AG04449 (cell line): ENCODE measurements around the gene DISC1.

ENCODE experiments used
- CTCF ChIA-PET: fragments of 350-600 bp; formaldehyde crosslinking; extraction: SDS; loops from one replicate; lab custom pipeline; 2021; ENCODE audit warnings: antibody characterized with exemption; lab: Yijun Ruan, JAX
- POLR2A ChIA-PET: fragments of 400-600, 350-600 bp; formaldehyde crosslinking; extraction: SDS; loops from one replicate; lab custom pipeline; 2020; ENCODE audit warnings: antibody characterized with exemption, inconsistent platforms; lab: Yijun Ruan, JAX
- DNase-seq: peaks from one replicate; pipeline ENCODE4 v3.0.0-alpha.2; 2010; ENCODE audit warnings: low read depth, low spot score
- H3K4me3 ChIP-seq: 2 replicates; pipeline ENCODE4 v1.5.1; 2011; ENCODE audit warnings: low read depth, mild to moderate bottlenecking, control low read depth, low read length
- TF ChIP-seq, protein P1 (sequence below): IDR thresholded peaks from one replicate; pipeline ENCODE4 v1.5.1; 2011; ENCODE audit warnings: mild to moderate bottlenecking, moderate library complexity, low read length, control low read depth, inconsistent platforms; ENCODE audit not compliant: insufficient read depth; ENCODE audit errors: missing control alignments

DISC1 gene

DNA sequence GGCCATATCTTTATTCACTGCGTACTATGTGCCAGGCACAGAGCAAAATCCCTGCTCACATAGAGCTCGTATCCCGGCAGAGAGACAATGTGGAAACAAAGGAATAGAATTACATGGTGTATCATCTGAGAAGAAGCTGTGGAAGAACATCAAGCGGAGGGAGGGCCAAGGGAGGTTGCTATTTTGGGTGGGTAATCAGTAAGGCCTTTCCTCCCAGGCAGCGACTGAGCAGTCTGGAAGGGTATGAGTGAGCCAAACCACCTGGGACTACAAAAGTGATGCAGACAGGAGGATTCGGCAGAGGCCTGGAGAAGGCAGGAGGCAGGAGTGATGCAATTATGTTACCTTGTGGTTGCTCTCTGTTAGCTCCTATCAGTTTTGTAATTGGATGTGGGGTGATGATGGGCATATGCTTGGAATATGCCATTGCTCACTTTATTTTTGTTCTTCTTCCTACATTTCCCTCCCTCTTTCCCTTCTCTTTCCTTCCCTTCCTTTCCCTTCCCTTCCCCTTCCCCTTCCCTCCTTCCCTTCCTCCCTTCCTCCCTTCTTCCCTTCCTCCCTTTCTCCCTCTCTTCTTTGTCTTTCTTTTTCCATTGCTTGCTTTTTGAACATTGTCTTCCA lies 172.9 kb downstream of the DISC1 start:
- CTCF ChIA-PET, result interaction anchor here (1.1 to 2.2 kb wide), 6 partner anchors 17 to 195 kb away, joined by 3 to 8 read pairs (median 4); no protein-coding TSS in a partner anchor
- no peak for DNase-seq
- H3K4me3 ChIP-seq, result no peak overlapping the region
- POLR2A ChIA-PET, result interaction anchor here (0.8 kb wide), 1 partner anchor 23 kb away, joined by 5 read pairs; no protein-coding TSS in a partner anchor
- TF ChIP-seq, protein P1, sequence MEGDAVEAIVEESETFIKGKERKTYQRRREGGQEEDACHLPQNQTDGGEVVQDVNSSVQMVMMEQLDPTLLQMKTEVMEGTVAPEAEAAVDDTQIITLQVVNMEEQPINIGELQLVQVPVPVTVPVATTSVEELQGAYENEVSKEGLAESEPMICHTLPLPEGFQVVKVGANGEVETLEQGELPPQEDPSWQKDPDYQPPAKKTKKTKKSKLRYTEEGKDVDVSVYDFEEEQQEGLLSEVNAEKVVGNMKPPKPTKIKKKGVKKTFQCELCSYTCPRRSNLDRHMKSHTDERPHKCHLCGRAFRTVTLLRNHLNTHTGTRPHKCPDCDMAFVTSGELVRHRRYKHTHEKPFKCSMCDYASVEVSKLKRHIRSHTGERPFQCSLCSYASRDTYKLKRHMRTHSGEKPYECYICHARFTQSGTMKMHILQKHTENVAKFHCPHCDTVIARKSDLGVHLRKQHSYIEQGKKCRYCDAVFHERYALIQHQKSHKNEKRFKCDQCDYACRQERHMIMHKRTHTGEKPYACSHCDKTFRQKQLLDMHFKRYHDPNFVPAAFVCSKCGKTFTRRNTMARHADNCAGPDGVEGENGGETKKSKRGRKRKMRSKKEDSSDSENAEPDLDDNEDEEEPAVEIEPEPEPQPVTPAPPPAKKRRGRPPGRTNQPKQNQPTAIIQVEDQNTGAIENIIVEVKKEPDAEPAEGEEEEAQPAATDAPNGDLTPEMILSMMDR, result no peak

DNA sequence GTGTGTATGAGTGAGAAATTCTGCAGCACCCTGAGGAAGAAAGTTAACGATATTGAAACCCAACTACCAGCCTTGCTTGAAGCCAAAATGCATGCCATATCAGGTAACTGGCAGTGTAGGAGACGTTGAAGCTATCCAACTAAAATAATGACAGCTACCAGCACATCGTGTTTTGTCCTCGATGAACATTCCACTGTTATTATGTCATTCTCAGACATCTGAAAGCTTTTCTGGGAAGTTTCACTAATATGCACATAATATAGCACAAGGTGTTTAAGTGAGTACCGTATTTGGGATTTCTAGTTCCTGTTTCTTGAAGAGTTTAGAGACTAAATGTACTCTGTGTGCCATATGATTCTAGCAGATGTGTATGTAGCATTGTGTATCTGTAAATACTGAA lies 173.5 kb downstream of the DISC1 start:
- DNase-seq, result no peak
- H3K4me3 ChIP-seq, result no peak overlapping the region
- ChIA-PET POLR2A (no interaction called here), CTCF (interaction anchor here (1.1 to 2.2 kb wide), 5 partner anchors 18 to 196 kb away, joined by 3 to 8 read pairs (median 3); no protein-coding TSS in a partner anchor)
- TF ChIP-seq, protein P1, result no peak

DNA sequence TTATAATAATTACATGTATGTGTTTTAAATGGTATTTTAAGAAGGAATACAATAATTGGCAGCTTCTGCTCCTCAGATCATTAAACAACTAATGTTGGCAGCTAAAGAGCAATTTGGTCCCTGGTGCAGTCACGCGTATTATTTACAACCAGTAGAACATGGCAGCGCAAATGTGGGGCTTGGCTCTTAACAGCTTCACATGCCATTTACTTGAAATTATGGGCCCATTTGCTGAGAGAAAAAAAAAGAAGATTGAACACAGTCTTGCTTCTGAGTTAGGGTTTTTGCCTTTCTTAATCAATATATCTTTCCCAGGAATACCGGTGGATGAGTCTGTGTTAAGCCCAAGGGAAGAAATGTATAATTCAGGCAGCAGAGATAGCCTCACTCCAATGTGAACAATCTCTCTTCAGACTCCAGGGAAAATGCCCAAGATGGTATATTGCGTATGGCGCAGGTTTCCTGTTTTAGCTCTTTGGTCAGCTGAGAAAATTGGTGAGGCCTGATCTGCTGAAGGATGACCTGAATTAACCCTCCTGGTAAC lies 174.5 kb downstream of the DISC1 start:
- ChIA-PET CTCF (interaction anchor here (1.4 to 2.2 kb wide), 3 partner anchors 45 to 46 kb away, joined by 3 to 8 read pairs (median 4); no protein-coding TSS in a partner anchor), POLR2A (no interaction called here)
- no peak for DNase-seq

DNA sequence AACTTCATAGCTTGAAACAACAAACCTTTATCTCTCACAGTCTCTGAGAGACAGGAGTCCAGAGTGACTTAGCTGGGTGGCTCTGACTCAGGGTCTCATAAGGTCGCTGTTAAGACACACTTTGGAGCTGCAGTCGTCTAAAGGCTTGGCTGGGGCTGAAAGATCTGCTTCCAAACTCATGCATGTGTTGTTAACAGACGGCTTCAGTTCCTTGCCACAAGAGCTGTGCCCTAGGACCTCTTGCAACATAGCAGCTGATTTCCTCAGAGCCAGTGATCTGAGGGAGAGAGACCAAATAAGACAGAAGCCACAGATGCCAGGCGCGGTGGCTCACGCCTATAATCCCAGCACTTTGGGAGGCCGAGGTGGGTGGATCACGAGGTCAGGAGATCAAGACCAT lies 176.8 kb downstream of the DISC1 start:
- TF ChIP-seq, protein P1, result no peak
- POLR2A ChIA-PET, result no interaction called here
- no peak for DNase-seq
- H3K4me3 ChIP-seq, result no peak overlapping the region
- CTCF ChIA-PET, result no interaction called here

More for the DNA sequence above, 174.5 kb downstream of the DISC1 start:
- no peak overlapping the region for H3K4me3 ChIP-seq
- TF ChIP-seq, protein P1, result no peak

DNA sequence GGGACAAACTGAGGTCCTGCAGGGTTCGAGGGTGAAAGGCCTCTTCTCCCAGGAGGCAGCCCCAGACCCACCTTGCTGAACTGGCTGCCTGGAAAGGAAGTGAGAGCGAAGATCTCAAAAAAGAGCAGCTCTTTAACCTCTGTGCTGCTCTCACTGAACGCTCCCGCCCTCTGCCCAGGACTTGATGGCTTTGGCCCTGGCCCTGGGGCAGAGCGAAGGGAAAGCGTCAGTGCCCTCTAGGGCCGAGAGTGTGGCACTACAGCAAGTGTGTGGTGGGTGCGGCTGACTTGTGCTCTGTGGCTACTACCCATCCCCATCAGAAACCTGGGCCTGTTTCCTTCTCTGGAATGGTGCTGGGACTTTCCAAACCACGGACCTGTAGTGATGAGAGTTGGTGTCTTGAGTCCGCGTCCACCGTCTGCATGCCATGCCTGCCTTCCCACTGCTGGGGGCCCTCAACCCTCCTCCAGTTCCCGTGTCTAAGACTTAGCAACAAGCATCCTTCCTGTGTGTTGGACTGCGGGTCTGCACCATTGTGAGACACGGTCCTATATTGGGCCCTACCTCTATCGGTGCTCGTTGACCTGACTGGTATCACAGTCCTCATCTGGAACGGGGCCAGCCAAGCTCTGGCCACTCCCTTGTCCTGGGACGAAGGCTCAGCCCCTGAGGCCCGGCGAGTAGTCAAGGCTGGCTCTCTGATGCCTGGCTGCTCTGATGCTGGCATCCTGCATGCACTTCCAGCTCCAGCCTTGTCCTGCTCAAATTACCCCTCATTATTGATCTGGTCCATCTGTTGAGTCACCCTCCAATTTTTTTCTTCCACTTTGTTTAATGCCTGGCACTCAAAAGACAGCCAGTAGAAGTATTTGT lies 180.3 kb downstream of the DISC1 start:
- ChIA-PET POLR2A (no interaction called here), CTCF (interaction anchor here (1.0 to 3.2 kb wide), 8 partner anchors 15 to 201 kb away, joined by 3 to 27 read pairs (median 3); no protein-coding TSS in a partner anchor)
- TF ChIP-seq, protein P1, result peak; percentile 45
- DNase-seq, result no peak
- no peak overlapping the region for H3K4me3 ChIP-seq
